GM20431 (cell line): Measurements from ENCODE around the gene SLC7A8.

Source experiments
- in situ Hi-C: fragments of 300-500 bp; cut with MseI, MboI; formaldehyde crosslinking; loops from one replicate; pipeline ENCODE4 v1.15.0; 2020; ENCODE audit warnings: low sequenced_read_pairs; ENCODE audit not compliant: unreplicated experiment

Gene SLC7A8

DNA sequence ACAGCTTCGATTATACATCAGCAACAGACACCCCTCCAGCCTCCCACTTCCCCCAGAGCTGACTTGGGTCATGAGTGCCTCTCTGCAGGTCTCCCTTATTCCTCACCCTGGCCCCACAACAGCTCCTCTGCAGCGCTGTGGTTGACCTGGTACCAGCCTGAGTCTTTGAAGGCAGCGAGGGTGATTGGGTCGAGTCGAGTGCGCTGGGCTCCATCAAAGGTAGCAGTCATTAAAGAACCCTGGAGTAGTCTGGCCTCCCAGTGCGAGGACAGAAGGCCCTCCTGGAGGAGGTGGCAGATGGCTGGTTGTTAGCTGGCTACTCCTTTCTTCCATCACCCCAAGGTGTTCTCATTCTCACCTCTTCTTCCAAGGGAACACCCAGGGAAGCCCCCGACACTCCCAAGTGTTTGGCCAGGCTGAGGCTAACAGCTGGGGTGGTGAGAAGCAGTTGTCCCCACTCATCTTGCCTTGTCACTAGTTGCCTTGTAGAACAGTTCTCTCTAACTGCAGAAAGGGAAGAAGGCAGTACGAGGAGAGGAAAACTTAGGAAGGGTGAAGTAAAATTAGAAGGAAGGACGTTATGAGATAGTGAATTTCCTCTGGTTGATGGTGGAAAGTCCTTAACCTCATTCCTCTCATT, 81.4 kb downstream of the SLC7A8 start:
- in situ Hi-C loops: no loop called here

DNA sequence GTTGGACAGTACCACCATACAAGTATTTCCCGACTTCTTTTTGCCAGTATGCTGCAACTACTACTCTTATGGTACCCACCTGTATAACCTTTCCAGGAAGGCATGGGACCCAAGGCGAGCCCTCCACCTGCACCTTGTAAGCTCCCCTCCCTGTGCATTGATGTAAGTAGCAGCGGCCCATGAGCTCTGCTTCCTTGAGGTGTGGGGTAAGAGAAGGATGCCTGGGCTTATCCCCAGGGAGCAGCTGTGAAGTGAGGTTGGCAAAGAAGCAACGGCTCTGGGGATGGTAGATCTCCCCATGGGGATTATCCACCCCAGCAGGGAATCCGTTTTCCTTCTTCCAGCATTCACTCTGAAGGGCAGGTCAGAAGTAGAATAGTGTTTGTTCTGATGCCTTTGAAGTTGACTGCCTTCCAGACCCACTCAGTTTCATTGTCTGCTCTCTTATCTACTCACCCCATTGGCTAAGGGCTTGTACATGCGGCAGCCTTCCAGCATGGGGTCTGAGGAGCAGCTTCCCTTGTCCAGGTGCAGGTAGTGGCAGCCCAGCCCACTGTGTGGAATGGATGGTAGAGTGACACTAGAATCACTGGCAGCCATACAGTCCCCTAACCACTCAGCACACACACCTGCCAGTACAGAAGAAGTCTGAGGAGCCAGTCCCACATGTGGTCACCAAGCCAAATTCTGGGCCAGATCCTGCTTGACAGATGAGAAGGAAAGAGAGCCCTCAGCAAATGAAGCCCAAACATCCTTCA, 82.1 kb downstream of the SLC7A8 start:
- in situ Hi-C loops: no loop called here

DNA sequence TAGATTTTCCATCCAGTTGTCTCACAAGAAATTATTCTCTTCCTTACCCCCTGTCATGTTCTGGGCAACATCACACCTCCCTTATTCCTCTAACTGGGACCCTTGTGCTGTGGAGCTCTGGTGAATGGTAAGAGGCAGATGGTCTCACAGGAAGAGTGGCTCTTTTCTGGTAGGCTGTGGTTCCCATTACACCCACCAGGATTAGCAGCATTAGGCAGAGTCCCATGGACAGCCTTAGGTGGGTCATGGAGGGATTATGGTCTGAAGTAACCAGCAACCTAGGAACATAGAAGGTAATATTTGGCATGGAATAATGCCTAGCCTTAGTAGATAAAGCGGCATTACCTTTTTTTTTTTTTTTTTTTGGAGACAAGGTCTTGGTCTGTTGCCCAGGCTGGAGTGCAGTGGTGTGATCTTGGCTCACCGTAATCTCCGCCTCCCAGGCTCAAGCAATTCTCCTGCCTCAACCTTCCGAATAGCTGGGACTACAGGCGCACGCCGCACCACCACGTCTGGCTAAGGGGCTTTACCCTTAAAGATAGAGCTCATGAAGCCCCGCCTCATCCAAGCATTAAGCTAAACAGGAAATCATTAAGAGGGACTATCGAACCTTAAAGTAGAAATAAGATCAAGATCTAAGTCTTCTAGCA, 84.1 kb downstream of the SLC7A8 start:
- in situ Hi-C loops: no loop called here

DNA sequence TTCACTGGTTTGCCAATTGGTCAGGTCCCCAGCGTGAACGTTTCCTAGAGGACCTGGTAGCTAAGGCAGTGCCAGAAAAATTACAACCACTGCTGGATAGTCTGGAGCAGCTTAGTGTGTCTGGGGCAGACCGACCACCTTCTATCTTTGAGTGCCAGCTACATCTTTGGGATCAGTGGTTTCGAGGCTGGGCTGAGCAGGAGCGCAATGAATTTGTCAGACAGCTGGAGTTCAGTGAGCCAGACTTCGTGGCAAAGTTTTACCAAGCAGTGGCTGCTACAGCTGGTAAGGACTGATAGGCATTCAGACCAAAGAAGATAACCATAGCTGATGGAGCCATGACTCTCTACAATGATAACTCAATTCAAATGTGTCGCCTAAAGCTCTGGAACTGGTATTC, 85.7 kb downstream of the SLC7A8 start:
- in situ Hi-C loops: no loop called here

DNA sequence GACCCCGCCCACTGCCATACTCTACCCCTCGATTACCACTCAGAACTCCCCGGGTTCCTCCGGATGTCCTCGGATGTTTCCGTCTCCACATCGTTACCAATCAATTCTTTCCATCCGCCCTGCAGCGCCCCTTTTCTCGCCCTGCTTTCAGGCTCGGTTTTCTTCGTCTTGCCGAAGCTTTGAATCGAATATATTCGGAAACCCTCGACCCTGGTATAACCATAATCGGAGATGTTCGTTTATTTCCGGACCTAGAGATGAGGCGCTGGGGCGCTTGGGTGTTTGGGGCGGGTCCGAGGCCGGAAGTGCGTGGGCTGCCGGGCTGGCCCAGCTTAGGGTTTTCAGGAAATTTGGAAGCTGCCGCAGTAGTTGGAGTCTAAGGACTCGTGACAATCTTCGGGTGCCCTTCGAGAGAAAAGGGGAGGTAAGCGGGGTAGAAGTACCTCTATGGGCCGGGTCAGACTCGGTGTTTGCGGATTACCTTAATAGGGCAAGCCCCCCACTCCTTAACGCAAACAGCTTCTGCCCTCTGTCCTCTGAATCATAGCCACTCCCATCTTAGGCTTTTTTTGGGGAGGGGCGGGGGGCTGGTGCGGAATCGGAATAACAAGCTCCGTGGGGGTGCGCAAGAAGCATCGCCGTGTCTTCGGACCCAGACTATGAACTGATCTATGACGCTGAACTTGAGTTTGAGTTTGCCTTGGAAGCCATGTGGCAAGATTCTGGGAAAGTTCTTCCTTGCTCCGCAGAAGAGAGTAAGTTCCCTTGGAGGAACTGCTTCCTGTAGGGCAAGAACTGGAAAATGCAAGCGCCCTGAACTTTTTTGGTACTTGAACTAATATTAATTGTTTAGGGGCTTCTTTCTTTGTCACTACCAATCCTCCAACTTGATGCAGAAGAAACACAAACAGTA, 88.0 kb downstream of the SLC7A8 start, which contains the start of gene C14orf119:
Gene C14orf119, plus strand, starts transcription at position 310 of the 913 bp plus-strand sequence. CDS start 2,154 bp downstream, outside the sequence.
- in situ Hi-C loops: no loop called here

DNA sequence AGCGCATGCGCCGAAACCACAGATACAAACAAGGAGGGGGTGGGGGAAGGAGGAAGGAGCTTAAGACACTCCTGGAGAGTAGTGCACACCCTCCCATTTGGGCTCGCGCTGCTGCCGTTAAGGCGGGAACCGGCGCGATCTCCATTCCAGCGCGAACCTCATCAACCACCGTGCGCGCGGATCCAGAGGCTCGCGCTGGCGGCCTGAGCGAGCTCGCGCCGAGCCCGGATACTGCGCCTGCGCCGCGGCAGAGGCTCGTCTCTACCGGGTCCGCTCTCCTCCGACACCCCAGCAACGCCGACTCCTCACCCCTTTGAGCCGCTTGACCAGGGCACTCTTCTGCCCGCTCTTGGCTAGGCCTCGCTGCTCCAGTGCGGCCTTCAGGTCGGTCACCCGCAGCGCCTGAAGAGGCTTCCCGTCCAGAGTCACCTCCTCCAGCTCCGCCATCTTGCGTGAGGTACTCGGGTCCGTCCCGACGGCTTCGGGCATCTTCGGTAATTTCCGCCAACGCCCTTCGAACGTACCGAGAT, 88.7 kb downstream of the SLC7A8 start, which contains the start of gene ACIN1:
Gene ACIN1, minus strand, starts transcription at position 471 of the 530 bp plus-strand sequence. Its CDS starts 24 bp downstream, at position 447.
- in situ Hi-C loops: no loop called here

DNA sequence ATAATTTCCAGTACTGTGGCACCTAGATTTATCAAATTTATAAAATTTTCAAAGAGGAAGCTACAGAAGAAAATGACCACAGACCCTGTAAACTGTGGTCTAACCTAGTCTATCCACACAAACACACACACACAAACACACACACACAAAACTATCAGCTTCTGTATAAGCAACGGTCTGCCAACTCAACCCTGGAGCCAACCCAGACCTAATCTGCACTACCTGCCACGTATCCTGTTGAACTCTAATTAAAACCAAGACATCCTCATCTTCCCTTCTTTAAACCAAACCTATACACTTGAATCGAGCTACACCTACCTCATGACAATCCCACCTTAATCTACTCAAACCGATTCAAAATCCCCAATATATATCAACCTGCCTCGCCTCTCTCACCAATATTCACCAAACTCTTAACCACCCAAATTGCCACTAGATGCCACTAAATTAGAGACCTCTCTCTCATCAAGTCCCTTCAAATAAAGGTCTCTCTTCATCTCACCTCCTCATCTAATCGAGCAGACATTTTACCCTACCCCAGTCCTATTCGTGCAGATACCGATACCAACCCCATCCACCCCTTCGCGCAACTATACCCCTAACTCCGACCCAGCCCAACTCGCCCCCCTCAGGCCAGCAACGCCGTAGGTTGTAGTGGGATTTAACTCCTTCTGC, 89.3 kb downstream of the SLC7A8 start:
- in situ Hi-C loops: no loop called here

DNA sequence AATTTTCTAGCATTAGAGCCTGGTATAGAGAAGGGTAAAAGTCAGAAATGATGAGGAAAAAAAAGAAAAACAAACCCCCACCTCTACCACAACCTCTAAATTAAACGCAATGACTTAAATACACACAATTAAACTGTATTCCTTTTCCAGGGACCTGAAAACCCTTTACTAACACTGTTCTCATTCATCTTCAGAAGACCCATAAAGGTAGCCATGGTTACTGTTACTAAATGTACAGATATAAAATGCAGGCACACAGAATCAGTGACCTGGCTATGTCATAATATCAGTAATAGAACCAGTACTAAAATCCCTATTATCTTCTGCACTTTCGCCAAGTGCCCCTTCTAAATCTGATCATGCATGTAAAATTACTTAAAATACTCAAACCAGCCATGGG, 89.9 kb downstream of the SLC7A8 start:
- in situ Hi-C loops: no loop called here

DNA sequence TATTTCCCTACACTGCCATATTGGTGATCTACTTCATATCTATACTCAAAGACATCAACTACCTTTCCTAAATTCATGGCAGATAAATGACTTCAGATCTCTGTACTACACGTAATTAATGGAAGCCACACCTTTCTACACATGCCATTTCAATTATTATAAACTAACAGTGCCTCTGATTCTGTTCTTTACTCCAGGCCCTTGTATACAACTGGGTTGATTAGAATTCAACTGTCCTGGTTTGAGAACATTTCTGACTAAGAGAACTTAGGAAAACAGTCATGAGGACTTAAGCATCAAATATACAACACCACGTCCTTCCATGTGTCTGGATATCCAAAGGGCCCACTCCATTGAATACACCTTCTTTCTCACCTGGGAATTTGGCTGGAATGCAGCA, 90.4 kb downstream of the SLC7A8 start:
- in situ Hi-C loops: no loop called here

DNA sequence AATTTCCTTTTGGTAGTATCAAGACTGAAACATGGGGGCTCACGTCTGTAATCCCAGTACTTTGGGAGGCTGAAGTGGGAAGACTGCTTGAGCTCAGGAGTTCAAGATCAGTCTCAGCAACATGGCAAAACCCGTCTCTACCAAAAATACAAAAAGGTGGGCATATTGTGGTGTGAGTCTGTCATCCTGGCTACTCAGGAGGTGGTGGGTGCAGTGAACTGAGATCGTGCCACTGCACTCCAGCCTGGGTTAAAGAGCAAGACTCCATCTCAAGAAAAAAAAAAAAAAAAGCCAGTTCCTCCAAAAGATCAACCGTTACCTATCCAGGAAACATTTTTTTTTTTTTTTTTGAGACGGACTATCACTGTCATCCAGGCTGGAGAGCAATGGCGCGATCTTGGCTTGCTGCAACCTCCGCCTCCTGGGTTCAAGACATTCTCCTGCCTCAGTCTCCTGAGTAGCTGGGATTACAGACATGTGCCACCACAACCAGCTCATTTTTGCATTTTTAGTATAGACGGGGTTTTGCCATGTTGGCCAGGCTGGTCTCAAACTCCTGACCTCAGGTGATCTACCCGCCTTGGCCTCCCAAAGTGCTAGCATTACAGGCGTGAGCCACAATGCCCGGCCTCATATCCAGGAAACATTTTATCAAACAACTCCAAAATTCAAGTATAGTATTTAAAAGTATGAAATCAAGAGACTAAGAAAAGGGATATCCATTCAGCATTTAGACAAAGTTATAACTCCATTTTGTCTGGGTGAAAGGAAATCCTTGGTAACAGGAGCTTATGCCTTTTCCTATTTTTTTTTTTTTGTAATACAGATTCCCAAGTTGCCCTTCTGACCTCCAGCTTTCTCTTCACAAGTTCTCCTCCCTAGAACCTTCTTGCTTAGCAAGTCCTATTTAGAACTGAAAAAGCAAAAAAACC, 91.9 kb downstream of the SLC7A8 start:
- in situ Hi-C loops: no loop called here

DNA sequence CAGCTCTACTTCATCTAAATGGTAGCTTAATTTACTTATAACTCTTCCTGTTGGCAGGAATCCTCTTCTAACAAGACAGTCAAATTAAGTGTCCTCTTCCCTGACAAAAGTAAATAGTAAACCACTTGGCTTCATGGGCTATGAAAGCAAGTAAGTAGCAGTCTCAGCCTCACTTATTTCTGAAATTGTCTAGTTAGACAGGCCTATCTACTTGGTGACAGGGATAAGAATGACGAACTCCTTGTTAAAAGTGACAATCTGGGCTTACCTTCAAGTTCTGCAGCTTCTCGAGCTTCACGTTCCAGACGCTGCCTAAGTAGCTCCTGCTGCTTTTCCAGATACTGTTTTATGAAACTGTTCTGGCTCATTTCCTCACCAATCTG, 93.2 kb downstream of the SLC7A8 start:
- in situ Hi-C loops: no loop called here

DNA sequence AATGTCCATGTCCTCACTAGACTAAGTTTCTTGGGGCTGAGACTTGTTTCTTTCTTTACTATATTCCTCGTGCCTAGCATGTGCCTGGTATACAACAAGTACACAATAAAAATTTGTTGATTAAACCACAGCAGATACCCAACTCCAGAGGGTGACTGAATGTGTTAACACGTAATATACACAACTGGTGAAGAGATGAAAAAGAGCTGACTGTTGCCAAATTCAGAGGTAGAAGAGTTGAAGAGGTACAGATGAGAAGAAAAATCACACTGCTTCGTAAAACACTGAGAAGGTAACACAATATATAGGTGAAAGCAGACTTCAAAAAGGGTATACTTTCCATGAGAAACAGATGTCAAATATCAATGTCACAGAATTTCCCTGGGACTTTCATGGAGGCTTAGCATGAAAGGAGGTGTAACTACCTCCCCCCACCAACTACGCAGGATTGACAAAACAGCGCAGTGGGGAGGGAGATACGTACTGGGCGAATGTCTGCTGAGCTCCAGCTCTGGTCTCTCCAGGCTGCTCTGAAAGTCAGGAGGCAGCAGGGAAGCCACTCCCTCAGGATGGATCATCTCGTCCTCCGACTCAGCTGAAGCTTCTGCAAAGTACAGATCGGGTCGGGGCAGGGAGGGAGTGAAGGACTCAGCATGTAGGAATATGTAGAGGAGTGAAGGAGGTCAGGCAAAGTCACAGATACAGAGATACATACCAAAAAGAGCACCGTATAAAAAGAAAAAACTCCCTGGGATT, 93.8 kb downstream of the SLC7A8 start:
- in situ Hi-C loops: no loop called here

DNA sequence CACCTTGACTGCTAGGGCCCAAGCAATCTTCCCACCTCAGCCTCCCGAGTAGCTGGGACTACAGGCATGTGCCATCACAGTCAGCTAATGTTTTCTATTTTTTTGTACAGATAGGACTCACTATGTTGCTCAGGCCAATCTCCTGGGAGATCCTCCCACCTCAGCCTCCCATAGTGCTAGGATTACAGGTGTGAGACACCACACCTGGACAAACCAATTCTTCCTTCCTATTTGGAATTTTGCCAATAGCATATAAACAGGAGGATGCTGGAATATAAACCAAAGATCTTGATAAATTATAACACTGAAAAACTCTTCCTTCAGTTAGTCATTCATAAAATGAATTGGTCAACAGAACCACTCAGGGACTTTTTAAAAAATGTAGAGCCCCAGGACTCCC, 96.9 kb downstream of the SLC7A8 start:
- in situ Hi-C loops: no loop called here

DNA sequence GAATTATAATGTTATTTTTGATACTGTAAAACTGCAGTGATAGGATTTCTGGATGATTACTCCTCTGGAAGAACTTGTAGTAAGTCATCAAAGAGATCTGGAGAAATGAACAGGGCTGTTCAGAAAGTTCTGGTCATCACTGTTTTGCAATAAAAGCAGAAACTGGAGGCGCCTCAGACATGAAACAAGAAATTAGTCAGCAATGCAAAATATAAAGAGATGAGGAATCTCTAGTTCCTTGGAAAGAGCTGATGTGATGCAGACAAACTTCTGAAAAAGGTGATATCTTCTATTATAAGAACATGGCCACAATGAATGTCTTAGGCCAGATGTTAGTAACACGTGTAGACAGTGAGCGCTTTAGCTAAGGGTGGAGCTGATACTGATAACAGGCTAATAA, 98.0 kb downstream of the SLC7A8 start:
- in situ Hi-C loops: no loop called here

DNA sequence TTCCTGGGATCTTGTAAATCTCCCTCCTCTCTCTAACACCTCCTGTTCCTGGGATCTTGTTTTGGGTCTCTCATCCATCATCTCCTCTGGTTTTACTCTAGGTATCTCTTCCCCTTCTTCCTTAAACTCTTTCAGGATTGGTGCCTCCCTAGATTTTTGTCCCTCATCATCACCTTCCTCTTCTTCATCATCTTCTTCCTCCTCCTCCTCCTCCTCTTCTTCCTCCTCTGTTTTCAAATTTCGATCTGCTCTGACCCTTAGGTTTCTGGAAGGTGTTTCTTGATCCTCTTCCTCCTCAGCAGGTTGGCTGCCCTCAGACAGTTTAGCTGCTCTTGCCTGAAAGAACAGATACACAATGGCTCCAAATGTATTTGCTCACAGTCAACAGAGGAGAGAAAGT, 103.0 kb downstream of the SLC7A8 start:
- in situ Hi-C loops: no loop called here

DNA sequence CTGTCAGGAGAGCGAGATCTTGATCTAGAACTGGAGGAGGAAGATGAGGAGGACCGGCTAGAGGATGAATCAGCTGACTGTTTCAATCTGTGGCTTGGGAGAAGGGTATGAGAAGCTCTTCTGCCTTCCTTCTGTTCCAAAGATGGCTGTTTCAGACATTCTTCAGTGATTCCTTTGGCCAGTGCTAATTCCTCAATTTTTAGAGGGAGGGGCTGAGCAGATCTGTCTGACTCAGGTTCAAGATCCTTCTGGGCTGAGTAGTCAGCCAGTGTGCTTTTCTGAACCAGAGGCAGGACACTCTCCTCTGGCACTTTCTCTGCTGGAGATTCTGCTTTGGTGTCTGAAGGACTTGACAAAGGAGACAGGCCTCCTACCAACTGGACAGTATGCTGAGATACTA, 103.7 kb downstream of the SLC7A8 start:
- in situ Hi-C loops: no loop called here

DNA sequence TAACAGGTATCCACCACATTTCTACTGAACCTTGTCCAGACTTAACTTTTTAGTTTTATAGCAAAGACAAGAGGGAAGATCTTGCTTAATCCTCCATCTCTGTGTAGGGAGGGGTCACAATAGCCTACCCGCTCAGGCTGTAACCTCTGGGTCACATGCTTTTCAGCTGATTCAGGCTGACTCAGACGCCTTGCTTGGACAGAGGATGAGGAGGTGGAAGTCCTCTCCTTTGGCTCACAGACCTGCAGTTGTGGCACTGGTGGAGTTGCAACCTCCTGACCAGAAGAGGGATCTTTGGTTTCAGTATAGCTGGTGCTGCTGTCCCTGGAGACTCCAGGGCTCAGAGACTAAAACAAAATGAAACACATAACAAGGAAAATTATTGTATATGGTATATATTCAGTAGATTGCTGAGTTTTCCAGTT, 104.8 kb downstream of the SLC7A8 start:
- in situ Hi-C loops: no loop called here

DNA sequence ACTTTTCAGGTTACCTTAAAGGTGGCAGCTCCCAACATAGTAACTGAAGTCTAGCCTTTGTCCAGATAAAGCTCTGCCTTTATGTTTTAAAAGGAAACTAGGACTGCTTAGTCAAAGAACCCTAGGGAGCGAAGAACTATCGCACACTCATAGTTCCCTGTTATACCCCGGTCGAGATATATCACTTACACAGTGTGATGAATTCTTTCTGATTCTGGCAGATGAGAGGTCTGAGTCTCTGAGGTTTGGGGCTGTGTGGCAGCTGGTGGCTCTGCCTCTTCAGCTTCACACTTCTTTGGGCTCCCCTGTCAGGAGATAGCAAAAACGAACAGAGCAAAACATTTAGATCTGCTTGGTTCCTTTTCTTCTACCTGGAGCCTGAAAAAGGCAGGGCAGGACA, 105.5 kb downstream of the SLC7A8 start:
- in situ Hi-C loops: no loop called here
